Measurements from ENCODE around the gene AVPR1B.
A peak's percentile ranks its signal among the peaks of the same experiment; 100 is the strongest.

The AVPR1B gene

DNA sequence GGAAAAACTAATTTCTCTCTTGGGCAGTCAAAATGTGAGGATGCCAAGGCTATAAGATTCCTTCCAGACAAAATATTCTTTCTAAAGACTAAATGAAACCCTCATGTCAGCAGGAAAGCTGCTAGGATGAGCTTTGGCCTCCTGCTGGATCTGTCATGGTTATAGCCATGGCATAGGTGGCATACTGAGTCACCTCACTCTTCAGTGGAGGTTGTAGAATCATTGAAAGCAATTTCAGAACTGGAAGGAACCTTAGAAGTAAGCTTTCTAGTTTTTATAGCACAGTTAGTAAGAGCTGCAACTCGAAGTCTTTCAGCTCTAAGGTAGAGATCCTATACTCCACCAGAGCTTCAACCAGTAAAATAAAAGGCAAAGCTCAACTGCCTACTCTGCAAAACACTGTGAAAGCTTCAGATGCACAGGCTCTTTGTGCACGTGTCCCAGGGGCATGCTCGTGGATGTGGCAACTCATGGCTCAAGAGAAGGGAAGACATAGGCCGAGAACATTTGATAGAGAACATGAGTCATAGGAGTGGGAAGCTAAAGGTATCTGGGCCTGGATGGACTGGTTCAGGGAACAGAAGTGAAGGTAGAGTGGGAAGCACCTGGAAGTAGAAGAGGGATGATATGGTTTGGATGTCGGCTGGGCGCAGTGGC, 5.8 kb downstream of the AVPR1B start:
- no peak for DNase-seq

DNA sequence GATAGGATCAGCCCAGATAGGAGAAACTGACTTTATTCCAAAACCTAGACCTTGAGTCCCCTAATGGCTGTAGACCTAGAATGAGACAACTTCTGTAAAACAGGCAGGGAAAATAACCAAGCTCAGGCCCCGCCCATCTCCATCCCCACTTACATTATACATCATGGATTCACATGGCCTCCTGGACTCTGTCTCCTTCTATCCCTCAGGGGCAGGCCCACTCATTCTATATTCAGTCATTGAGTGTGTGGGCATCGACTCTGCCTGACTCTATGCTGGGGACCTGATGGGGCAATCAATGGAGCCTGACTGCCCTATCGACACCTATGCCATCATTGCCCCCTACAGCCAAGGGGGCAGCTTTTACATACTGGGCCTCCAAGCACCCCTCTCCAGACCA, 6.4 kb downstream of the AVPR1B start:
- DNase-seq = no peak

DNA sequence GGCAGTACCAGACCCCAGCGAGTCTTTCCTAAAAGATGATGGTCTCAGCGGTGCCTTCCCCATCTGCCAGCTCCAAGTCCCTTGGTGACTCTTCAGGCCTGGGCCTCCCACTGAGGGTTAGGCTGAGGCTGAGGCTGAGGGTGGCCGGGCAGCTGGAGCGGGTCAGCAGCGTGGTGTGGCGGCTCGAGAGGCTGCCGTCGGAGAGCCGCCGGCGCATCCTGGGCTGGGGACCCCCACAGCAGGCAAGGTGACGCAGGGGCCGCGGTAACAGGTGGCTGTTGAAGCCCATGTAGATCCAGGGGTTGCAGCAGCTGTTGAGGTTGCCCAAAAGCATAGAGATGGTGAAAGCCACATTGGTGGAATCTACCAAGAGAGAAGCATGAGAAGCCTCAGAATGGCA, 7.0 kb downstream of the AVPR1B start:
- DNase-seq = no peak

DNA sequence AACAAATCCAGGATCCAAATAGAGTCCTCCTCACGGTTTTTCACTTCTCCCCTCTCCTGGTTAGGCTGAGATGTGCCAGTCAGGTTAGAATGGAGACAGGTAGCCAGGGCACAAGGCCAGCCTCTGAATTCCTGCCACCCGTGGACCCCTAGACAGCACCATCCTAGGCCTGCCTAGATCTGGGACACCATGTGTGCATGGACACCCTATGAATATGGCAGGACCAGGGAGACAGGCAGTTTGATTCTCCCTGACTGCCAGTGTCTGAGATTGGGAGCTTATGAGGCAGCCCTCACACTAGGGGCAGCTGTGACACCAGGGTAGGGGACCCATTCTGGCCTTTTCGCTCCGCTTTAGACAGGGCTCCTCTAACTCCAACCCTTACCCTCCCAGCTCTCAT, 7.5 kb downstream of the AVPR1B start:
- no peak for DNase-seq

DNA sequence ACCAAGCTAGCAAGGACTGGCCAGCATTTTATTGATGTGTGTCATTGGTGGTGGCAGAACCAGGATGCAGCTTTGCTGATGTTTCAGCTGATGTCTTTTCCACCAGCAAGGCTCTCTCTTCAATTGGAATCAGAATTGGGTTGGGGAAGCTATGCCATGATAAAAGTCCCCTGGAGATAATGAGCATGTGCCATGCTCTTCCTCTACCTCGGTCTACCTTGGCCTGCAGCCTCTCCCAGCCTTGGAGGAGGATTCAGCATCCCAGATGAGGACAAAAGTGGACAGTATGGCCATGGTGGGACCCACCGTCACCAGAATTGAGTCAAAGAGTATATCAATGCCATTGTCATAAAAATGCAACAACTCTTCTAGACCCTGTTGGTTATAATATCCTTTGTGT, 8.6 kb downstream of the AVPR1B start:
- DNase-seq = no peak

DNA sequence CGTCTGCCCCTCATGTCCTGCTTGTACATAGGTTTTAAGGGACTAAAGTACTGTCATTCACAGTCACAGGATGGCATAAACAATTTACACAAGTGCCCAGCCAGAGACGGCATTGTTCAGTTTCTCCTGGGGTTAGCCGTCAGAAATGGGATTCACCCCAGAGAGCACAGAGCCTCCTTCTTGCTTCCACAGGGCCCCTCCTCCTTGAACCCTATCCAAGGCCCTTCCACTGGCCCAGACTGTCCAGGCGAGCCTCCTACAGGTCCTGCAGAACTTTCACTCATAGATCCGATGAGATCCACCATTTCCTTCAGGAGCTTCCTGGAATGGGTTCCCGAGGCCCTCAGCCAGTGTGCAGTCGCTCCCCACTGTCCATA, 10.0 kb downstream of the AVPR1B start:
- no peak for DNase-seq

DNA sequence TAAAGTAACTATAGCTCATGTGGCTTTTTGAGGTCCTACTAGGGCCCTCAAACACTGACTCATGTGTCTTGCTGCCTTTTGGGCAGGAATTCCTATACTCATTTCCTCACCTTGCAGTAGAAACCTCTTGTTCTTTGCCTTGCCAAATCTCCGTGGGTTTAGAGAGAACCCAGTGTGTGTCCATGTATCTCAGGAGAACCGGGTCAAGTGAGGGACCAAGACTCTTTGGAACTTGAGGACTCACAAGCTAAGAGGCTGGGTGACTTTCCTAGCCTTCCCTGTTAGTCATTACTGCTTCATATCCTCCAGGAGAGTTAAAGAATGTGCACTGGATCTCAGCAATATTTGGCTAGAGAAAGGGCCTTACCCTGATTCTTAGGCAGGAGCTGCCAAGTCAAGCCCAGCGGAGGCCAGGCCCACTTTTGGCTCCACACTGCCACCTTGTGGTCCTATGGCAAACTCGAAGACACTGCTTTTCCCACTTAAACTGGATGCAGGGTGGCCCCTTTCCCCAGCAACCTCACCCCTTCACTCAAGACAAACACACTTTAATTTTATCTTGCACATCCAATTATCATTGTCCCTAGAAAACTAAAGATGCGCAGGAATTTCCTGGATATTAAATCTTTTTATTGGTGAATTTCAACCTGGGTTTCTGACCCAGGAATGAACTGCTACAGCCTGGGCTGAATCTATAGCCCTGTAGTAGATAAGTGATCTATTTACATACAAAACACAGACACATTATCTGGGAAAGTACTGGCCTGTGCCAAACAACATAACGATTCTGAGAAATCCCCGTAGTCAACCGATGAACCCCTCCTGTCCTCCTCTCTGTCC, 10.6 kb downstream of the AVPR1B start:
- DNase-seq = peak; percentile 22

DNA sequence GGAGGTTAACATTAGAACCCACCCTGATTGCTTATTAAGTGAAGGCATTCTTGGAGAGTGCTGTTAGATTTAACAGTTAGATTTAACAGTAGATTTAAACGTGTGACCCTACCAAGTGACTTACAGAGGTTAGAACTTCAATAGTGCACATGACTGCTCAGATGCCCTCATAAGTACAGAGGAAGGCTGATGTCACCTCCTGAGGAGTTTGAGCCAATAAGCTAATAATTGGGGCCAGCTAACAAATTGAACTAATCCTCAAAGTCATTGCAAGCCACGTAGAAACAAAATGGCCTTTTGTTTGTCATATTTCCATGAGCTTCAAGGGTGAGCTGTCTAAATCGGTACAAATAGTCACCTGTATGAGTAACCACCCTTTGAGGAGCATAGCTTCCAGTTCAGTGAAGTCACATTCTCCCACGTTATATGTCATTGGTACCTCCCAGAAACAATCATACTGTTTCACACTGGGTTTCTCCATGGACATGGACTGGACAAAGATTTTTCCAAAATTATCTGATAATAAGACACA, 11.7 kb downstream of the AVPR1B start:
- DNase-seq = no peak

DNA sequence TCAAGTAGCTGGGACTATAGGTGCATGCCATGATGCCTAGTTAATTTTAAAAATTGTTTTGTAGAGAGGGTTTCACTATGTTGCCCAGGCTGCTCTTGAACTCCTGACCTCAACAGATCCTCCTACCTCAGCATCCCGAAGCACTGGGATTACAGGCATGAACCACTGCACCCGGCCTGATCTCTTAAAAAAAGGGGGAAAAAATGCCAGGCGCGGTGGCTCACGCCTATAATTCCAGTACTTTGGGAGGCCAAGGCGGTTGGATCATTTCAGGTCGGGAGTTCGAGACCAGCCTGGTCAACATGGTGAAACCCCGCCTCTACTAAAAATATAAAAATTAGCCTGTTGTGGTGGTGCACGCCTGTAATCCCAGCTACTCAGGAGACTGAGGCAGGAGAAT, 13.2 kb downstream of the AVPR1B start:
- no peak for DNase-seq

DNA sequence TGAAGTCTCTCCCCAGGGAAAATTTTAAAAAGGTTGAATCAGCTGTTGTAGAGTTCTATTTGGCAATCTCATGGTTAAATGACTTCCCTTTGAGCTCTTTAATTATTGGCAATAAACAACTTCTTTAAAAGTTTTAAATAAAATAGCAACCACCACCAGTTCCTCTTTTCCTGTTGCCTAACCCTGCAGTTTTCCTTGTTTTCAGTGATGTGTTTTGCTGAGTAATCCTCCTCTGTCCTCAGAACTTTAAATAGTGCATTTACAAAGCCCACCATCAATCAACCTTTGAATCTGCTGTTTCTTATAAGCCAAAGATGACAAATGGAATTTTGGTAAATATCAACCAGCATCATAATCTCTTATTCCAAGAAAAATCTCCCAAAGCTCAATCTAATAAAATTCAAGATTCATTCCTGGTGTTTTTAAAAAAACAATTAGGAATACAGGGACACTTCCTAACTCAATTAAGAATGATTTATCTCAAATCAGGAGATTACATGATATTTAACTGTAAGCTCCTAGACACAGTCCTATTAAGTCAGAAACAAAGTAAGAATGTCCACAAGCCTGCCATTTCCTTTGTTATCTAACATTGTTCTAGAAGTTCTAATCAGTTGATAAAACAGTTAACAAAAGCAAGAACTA, 14.8 kb downstream of the AVPR1B start:
- DNase-seq = no peak

DNA sequence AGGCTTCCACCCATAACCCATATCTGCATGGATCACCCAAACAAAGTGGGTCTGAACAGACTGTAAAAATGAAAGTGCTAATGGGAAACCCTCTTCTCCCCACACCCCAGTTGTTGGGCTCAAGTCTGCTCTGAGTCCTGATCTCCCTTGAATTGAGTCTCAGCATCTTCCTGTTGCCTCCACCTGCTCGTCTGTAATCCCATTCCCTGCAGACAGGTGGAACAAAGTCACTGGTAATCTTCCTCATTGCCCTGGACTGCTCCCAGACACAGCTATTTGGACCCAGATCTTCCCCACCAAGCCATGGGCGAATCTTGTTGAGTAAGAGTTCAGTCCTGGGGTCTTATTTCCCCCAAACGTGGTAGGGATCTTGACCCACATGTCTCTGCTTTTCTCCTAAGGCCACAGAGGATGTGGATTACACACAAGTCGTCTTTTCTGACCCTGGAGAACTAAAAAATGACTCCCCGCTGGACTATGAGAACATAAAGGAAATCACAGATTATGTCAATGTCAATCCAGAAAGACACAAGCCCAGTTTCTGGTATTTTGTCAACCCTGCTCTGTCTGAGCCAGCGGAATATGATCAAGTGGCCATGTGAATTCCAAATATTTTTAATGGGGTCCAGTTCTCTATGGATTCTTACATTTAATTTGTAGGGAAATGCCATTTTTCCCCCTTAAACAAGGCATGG, 15.7 kb downstream of the AVPR1B start:
- no peak for DNase-seq

DNA sequence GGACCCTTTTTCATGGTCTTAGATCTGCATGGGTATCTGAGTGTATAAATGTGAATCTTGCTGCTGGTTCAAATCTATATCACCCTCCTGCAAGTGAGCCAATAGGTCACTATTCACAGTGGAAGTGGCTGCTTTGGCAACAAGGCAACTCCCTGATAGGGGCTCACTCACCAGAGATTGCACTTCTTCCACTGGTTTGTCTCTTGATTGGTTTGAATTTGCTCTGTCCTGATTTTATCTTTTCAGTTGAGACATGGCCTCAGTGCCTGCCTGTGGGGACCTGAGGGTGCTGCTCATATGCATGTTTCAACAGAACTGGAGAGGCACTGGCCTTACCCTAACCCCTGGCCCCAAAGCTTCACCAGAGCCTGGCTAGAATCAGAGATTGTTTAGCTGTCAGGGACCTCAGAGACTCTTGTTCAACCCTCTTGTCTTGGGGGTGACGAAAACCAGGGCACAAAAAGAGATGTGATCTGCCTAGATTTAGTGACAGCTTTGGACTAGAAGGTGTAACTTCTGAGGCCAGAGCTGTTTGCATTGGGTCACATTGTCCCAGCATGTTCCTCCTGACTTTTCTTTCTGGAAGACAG, 16.9 kb downstream of the AVPR1B start:
- DNase-seq = no peak

DNA sequence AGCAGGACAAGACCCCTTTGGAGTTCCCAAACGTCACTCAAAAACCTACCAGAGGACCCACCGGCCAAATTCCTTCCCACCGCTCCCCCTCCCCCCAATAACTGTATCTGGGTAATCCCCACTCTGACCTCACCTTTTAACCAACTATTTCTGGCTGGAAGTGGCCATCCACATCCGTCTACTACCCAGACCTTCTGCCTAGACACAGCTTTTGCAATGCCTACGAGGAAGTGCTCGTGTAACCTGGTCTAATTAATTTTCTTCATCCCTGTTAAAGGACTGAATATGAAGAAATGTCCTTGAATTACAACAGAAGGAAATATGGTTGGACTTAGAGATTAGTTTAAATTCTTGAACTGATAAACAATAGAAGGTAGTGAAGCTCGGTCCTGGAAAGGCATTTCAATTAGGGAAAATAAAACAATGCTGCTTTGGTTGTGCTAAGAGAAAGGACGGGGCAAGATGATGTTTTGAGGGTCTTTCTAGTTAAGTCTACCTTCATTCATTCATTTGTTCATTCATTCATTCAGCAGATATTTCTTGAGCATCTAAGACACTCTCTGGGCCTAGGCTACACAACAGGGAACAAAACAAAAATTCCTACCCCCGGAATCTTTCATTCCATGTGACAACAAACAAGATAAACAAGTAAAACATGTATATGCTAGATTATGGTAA, 18.8 kb downstream of the AVPR1B start:
- no peak for DNase-seq

DNA sequence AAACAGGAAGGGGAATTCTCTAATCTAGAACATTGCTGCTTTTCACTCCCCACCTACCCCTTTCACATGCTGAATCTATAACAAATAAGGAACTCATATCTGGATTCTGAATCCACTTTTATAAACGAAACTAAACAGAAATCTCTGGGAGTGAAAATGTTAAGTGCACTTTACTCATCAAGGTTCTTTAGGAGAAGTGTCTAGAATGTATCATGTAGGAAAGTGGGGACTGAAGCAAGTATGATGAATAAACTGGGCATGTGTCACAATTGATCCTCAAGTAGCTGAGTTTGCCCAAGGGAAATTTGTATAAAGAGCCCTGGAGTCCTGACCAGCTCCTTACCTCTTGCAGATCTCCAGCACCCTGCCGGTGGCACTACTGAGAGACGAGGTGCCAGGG, 19.8 kb downstream of the AVPR1B start:
- no peak for DNase-seq

DNA sequence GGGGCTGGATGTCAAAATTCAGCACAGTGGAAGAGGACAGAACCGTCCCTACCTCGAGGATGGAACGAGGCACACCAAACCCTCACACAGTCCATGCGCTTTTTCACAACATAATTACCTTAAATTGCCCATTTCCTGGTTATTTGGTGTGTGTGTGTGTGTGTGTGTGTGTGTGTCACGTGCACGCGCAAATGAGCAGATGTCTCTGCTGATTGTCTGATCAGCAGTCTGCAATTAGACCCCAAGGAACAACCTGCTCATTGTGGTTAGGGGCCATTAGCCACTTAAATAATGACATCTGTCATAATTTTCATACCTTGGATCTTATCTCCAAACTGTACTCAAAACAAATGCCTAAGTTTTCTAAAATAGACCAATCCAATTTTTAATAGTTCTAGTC, 23.2 kb downstream of the AVPR1B start:
- DNase-seq = no peak

DNA sequence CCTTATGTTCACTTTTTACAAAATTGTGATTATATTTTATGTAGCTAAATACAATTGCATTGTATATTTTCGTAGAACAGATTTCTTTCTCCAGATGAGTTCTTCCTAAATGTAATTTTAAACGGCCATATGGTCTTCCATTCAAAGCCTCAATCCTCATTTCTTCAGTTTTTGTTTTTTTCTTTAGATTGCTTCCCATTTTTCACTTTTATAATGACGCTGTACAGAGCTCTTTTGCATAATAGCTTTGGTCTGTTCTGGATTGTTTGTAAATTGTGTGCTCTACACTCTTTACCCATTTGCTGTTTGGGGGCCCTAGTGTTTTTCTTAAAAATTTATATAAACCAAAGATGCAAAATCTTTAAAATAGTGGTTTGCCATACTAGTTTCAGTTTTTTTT, 27.8 kb downstream of the AVPR1B start:
- no peak for DNase-seq

DNA sequence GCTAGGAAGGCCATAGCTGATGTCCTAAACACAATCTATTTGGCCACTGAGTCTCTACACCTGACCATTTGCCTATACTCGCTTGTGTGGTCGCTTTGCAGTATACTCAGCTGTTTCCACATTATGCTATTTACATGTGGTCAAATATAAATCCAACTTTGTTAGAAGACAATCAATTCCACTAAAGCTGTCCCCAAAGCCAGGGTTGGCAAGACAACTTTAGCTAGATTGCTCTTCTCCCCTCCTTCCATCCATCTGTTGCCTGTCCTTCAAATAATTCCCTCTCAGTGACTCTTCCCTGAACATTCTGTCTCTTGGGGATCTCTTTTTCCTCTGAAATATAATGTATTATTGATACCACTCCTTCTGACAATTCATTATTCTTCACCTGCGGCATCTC, 30.1 kb downstream of the AVPR1B start:
- no peak for DNase-seq

DNA sequence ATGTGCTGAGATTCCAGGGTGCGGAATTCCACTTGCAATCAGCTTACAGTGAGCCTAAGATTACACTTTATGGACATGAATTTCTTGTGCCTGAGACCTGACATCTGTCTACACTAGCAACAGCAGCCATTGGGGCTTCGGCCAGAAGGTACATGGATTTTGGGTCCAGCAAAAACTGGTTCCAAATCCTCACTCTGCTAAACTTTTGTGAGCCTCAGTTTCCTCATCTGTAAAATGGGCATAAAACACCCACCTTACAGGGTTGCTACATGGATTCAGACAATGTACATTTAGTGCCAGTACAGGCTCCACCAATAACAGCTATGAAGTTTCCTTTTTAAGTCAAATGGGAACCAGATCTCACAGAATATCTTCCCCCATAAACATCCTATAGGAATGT, 33.4 kb downstream of the AVPR1B start:
- no peak for DNase-seq

DNA sequence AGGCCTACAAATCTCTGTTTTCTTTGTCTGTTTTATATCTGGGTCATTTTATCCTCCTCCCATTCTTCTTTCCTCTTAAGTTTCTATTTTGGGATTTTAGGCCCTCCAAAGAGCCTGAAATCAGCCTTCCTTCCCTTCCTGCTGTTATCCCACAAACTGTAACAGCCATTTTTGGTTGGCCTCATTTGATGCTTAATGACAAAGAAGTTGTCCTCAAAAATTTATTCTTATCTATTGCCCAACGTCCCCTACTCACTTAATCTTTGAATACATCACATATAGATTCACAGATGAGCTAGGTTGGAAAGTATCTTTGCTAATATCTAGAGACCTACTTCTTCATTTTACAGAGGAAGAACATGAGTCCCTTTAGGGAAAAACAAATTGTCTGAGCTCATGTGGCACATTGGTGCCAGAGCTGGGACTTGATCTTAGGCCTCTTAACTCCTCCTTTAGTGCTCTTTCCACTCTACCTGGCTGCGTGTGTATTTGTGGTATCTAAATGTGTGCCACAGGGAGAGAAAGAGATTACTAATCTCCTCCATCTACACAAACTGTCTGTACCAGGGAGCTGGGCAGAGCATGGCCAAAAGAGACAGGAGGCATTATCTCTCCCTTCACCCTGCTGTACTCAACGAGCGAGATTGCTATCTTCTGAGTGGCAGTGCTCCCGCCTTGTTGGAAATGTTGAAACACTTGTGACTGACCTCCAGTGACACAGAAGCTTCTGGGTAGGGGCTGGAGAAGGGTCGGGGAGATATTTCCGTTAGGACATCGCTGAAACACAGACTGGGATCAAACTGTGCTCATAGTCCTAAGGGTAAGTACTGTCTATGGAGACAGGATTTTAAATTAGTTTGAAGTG, 34.1 kb downstream of the AVPR1B start:
- DNase-seq = no peak

DNA sequence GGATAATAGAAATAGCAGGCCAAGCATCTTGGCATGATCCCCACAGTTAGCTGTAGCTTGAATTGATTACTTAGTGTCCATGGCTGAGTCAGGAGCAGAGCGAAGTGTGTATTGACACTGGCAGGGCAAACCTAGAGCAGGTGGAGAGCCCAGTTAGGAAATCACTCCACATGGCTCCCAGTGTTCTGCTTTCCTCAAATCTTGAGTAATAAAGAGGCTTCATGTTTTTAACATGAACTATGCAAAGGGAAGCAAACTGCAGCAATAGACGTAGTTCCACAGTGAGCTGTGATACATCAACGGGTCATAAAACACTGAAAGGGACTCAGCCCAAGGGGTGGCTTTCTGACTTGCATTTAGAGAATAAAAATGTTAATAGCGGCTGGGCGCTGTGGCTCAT, 35.3 kb downstream of the AVPR1B start:
- no peak for DNase-seq

Measured in DMS 273 treated with DMSO at 0.1 percent for 48 hours (cell line).